Left lobe of liver (tissue), 2 donors: ENCODE data around the gene DUSP15. TPM values are rescaled to one million over a fixed set of nuclear protein-coding genes. Genes with fewer than 3 reads are reported as not detected.
"Not testable (repeated sequence)": the region's sequence is repeated elsewhere in the genome, so short reads cannot be mapped to it uniquely, and the experiment has no call there.

Experiments
- ATAC-seq: fragments of 200-7000 bp; cut with Tn5 transposase; one replicate; pipeline ENCODE4 v1.9.1; 2020; ENCODE audit warnings: mild to moderate bottlenecking, moderate library complexity
- DNase-seq: peaks from one replicate; pipeline ENCODE4 v3.0.0-alpha.2; 2020; ENCODE audit warnings: low spot score
- total RNA-seq: library from RNA; stranded (reverse); gene quantifications from one replicate; pipeline ENCODE4 v1.2.1, GENCODE V29; 2021
- donor health status: DM: no; HTN: no; CAD: no; lungs with moderate emphysema.
- donor health status: DM: no; HTN: yes; CAD: no.

DUSP15 gene
- total RNA-seq, 1 donor from 2014 or later = 0.38 TPM

GRCh38 chr20:31824554-31825313 is 45.6 kb downstream of the DUSP15 start:
- ATAC-seq = no peak
- no peak for DNase-seq

GRCh38 chr20:31824125-31824485 is 46.2 kb downstream of the DUSP15 start:
- no peak for ATAC-seq
- no peak for DNase-seq

- DNase-seq = no peak
- ATAC-seq = peak; percentile 14
These were observed 46.8 kb downstream of the DUSP15 start for GRCh38 chr20:31823360-31824124.

GRCh38 chr20:31822421-31823330 is 47.7 kb downstream of the DUSP15 start:
- ATAC-seq (peak; percentile 94), DNase-seq (peak; percentile 75)

GRCh38 chr20:31821427-31821826 is 48.9 kb downstream of the DUSP15 start:
- DNase-seq (no peak), ATAC-seq (no peak)

- DNase-seq = no peak
- ATAC-seq = no peak
These were observed 50.1 kb downstream of the DUSP15 start for GRCh38 chr20:31820228-31820627.

- DNase-seq (no peak), ATAC-seq (no peak)
These were observed 51.1 kb downstream of the DUSP15 start, which contains the start of gene MYLK2 for GRCh38 chr20:31819083-31819784. Gene MYLK2, plus strand, starts transcription at chr20:31819356. Its CDS starts 225 bp downstream, at chr20:31819581.

GRCh38 chr20:31818376-31818908 is 51.9 kb downstream of the DUSP15 start:
- DNase-seq (no peak), ATAC-seq (no peak)

GRCh38 chr20:31817461-31817860 is 52.9 kb downstream of the DUSP15 start:
- no peak for ATAC-seq
- DNase-seq = no peak

- ATAC-seq (no peak), DNase-seq (no peak)
These were observed 54.1 kb downstream of the DUSP15 start for GRCh38 chr20:31816221-31816620.

GRCh38 chr20:31815408-31816188 is 54.7 kb downstream of the DUSP15 start:
- ATAC-seq (peak; percentile 56), DNase-seq (no peak)

GRCh38 chr20:31814142-31814541 is 56.2 kb downstream of the DUSP15 start:
- not testable (repeated sequence) for ATAC-seq, DNase-seq

- no peak for DNase-seq
- ATAC-seq = no peak
These were observed 56.7 kb downstream of the DUSP15 start for GRCh38 chr20:31813611-31814010.

GRCh38 chr20:31811796-31812728 is 58.3 kb downstream of the DUSP15 start:
- DNase-seq (no peak), ATAC-seq (no peak)

GRCh38 chr20:31811198-31811597 is 59.1 kb downstream of the DUSP15 start:
- DNase-seq (no peak), ATAC-seq (no peak)
